AG09309 (cell line): ENCODE results near the gene LRRTM2.

ENCODE experiments used
- DNase-seq: peaks from one replicate; pipeline ENCODE4 v3.0.0-alpha.2; 2010; ENCODE audit warnings: low read depth
- H3K4me3 ChIP-seq: 2 replicates; pipeline ENCODE4 v1.5.1; 2011; ENCODE audit warnings: mild to moderate bottlenecking, low read depth, low read length, moderate library complexity; ENCODE audit not compliant: control insufficient read depth
- CTCF ChIP-seq: IDR thresholded peaks from 2 replicates; pipeline ENCODE4 v1.5.1; 2011; ENCODE audit warnings: mild to moderate bottlenecking, low read depth, low read length, inconsistent platforms; ENCODE audit not compliant: insufficient read depth, control insufficient read depth; ENCODE audit errors: missing control alignments

LRRTM2 gene

GRCh38 chr5:138912093-138912492 is 37.0 kb upstream of the LRRTM2 start:
- TF ChIP-seq CTCF = no peak
- no peak overlapping the region for H3K4me3 ChIP-seq
- no peak for DNase-seq

- H3K4me3 ChIP-seq = no peak overlapping the region
- DNase-seq = no peak
- TF ChIP-seq CTCF = no peak
Measured at GRCh38 chr5:138911441-138911840, 36.3 kb upstream of the LRRTM2 start.

GRCh38 chr5:138910546-138911185 is 35.5 kb upstream of the LRRTM2 start:
- DNase-seq = no peak
- TF ChIP-seq CTCF = no peak
- no peak overlapping the region for H3K4me3 ChIP-seq

DNA sequence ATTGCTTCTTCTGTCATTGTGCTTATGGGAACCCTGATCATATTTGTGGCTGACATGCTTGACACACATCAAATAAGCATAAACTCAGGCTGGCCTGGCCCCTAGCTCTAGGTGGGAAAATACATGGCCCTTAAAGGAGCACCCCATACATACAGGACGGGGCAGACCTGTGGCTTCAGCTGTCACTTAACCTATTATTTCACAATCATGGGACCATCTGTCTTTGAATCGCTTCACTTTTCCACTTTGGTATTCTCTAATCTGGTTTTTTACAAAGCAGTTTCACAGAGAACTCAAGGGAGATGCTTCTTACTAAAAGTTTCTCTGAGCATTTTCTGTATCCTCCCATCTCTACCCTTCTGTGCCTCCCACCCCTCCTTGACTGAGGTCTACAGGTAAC is 34.6 kb upstream of the LRRTM2 start:
- no peak for DNase-seq
- TF ChIP-seq CTCF = no peak
- H3K4me3 ChIP-seq = no peak overlapping the region

- TF ChIP-seq CTCF = no peak
- peak; percentile 44 for DNase-seq
- H3K4me3 ChIP-seq = no peak overlapping the region
Measured at GRCh38 chr5:138905541-138905940, 30.4 kb upstream of the LRRTM2 start.

GRCh38 chr5:138903130-138903775 is 28.1 kb upstream of the LRRTM2 start:
- no peak for TF ChIP-seq CTCF
- no peak overlapping the region for H3K4me3 ChIP-seq
- no peak for DNase-seq

- TF ChIP-seq CTCF = no peak
- DNase-seq = no peak
- no peak overlapping the region for H3K4me3 ChIP-seq
Measured at GRCh38 chr5:138901716-138902115, 26.6 kb upstream of the LRRTM2 start.
